ENCODE results near the gene OTOF.

- TF ChIP-seq CTCF (IDR thresholded peaks at IDR 0.05) (no peak), POLR2A (IDR thresholded peaks at IDR 0.05) (no peak)
Observed at GRCh38 chr2:26454561-26455001, 23.3 kb downstream of the OTOF start.

Measured in body of pancreas (tissue), 4 donors.